Activated CD4-positive, alpha-beta memory T cell treated with anti-CD3 and anti-CD28 coated beads, Interleukin-2, amount 10 ng/mL, durations not matched to agents 7 days and 5 days (primary cell): ENCODE results near the gene ZSCAN9. TPM values are rescaled to one million over a fixed set of nuclear protein-coding genes. Genes with fewer than 3 reads are reported as not detected.
A peak's percentile ranks its signal among the peaks of the same experiment; 100 is the strongest.

Experiments used
- CTCF ChIA-PET: fragments of 350-600 bp; sonication (Branson Sonifier 250); formaldehyde crosslinking; loops from one replicate; lab custom pipeline; 2021; ENCODE audit warnings: antibody characterized with exemption, inconsistent platforms; lab: Charles Lee
- POLR2A ChIA-PET: fragments of 350-600 bp; sonication (Branson Sonifier 250); formaldehyde crosslinking; loops from one replicate; lab custom pipeline; 2021; ENCODE audit warnings: antibody characterized with exemption; lab: Charles Lee
- DNase-seq: peaks from one replicate; pipeline ENCODE4 v3.0.0-alpha.2; 2020
- H3K27ac Mint-ChIP-seq: one replicate; pipeline ENCODE4 v1.8.0; 2021; ENCODE audit warnings: mild to moderate bottlenecking, mixed read lengths
- H3K27me3 Mint-ChIP-seq: one replicate; pipeline ENCODE4 v1.8.0; 2021; ENCODE audit warnings: mixed read lengths
- H3K36me3 Mint-ChIP-seq: one replicate; pipeline ENCODE4 v1.8.0; 2021; ENCODE audit warnings: low read depth, mixed read lengths
- H3K4me1 Mint-ChIP-seq: one replicate; pipeline ENCODE4 v1.8.0; 2021; ENCODE audit warnings: mixed read lengths
- H3K4me3 Mint-ChIP-seq: one replicate; pipeline ENCODE4 v1.8.0; 2021; ENCODE audit warnings: mild to moderate bottlenecking, mixed read lengths
- H3K9me3 Mint-ChIP-seq: one replicate; pipeline ENCODE4 v1.8.0; 2021; ENCODE audit warnings: mixed read lengths
- total RNA-seq, 2 experiments: library from RNA; stranded (reverse); gene quantifications; one replicate each; pipeline ENCODE4 v1.2.3, GENCODE V29; 2021

ZSCAN9 gene
- total RNA-seq, 2 experiments from 2014 or later = 4.9 to 5.6 TPM

- peaks cover 2% of the 10 kb centered on the region for H3K9me3 Mint-ChIP-seq
- H3K4me3 Mint-ChIP-seq = no peak overlapping the region
- H3K27ac Mint-ChIP-seq = no peak overlapping the region
- peaks cover 16% of the 10 kb centered on the region for H3K36me3 Mint-ChIP-seq
- peaks cover 87% of the 10 kb centered on the region for H3K27me3 Mint-ChIP-seq
- POLR2A ChIA-PET = no interaction called here
- H3K4me1 Mint-ChIP-seq = peaks cover 36% of the 10 kb centered on the region
- no peak for DNase-seq
- CTCF ChIA-PET = interaction anchor here (0.7 kb wide), 1 partner anchor 17 kb away, joined by 3 read pairs; no protein-coding TSS in a partner anchor
These were observed 15.1 kb upstream of the ZSCAN9 start for GRCh38 chr6:28209753-28210535.

DNA sequence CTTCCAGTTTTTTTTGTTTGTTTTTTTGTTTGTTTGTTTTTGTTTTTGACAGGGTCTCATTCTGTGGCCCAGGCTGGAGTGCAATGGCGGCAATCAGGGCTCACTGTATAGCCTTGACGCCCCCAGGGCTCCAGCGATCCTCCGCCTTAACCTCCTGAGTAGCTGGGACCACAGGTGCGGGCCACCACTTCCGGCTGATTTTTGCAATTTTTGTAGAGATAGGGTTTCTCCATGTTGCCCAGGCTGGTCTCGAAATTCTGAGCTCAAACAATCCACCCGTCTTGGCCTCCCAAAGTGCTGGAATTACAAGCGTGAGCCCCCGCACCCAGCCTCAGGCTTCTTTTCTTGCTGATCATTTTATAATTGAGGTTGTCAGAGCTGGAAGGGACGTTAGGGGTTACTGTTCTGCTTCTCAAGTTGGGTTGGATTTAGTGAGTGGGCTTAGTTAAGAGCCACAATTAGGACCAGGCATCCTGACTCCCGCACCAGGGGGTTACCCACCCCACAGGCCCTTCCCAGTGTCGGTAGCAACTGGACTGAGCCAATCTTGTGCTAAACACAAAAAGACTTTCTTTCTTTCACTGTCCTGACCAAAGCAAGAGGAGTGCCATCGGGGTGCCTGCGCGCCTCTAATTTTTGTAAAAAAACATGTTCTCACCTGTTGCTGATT lies 13.1 kb upstream of the ZSCAN9 start:
- H3K36me3 Mint-ChIP-seq = peaks cover 17% of the 10 kb centered on the region
- peak overlapping the region; percentile 55 for H3K4me3 Mint-ChIP-seq
- H3K27me3 Mint-ChIP-seq = peaks cover 84% of the 10 kb centered on the region
- peaks cover 41% of the 10 kb centered on the region for H3K4me1 Mint-ChIP-seq
- CTCF ChIA-PET = no interaction called here
- POLR2A ChIA-PET = no interaction called here
- DNase-seq = no peak
- H3K9me3 Mint-ChIP-seq = peaks cover 2% of the 10 kb centered on the region
- H3K27ac Mint-ChIP-seq = no peak overlapping the region

DNA sequence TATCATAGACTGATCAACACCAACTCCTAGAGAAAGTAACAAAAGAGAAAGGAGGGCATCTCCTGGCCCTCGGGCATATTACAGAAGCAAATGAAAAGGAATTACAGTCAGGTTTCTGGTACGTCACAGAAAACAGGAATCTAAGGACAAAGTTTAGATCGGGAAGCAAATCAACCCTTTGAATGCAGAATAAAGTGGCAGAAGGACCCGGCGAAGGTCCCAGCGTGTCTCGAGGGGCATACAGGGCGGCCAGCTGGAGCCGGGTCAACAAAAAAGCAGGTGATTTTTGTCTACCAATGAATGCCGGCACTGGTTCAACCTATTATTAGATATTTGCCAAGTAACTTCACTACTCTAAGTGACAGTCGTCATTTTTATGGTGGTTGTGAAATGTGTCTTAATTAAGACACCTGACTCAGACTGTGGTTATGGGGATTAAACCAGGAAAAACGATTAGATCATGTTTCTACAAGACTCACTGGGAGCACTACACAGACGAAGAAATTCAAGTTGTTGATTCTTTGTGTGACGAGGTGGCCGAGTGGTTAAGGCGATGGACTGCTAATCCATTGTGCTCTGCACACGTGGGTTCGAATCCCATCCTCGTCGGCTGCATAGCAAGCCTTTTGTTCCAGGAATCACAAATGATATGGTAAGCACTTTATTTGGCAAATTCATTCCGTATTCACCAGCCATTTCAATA lies 12.4 kb upstream of the ZSCAN9 start:
- Mint-ChIP-seq H3K36me3 (peaks cover 14% of the 10 kb centered on the region), H3K4me3 (peak overlapping the region; percentile 55), H3K4me1 (peaks cover 34% of the 10 kb centered on the region), H3K27ac (no peak overlapping the region), H3K27me3 (peaks cover 80% of the 10 kb centered on the region), H3K9me3 (peaks cover 2% of the 10 kb centered on the region)
- ChIA-PET POLR2A (no interaction called here), CTCF (no interaction called here)
- peak; percentile 42 for DNase-seq

DNA sequence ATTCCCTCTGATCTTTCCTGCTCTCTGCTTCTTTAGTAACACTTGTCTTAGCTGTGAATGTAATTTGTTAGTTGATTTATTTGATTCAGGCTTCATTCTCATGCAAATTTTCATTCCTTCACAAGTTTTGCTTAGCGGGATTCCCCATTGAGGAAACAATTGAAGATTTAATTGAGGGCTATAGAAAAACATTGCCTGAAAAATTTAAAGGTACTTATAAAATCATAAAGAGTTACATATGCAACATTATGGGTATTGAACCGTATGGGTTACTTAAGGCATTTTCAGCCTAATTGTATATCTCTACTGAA lies 11.9 kb upstream of the ZSCAN9 start:
- no peak for DNase-seq
- Mint-ChIP-seq H3K27me3 (peaks cover 80% of the 10 kb centered on the region), H3K4me3 (peak overlapping the region; percentile 19), H3K27ac (no peak overlapping the region), H3K36me3 (peaks cover 11% of the 10 kb centered on the region), H3K4me1 (peaks cover 29% of the 10 kb centered on the region), H3K9me3 (peaks cover 2% of the 10 kb centered on the region)
- ChIA-PET CTCF (no interaction called here), POLR2A (no interaction called here)

- peaks cover 78% of the 10 kb centered on the region for H3K27me3 Mint-ChIP-seq
- no peak overlapping the region for H3K27ac Mint-ChIP-seq
- ChIA-PET POLR2A (no interaction called here), CTCF (no interaction called here)
- H3K36me3 Mint-ChIP-seq = peaks cover 7% of the 10 kb centered on the region
- no peak overlapping the region for H3K4me3 Mint-ChIP-seq
- peaks cover 28% of the 10 kb centered on the region for H3K4me1 Mint-ChIP-seq
- DNase-seq = no peak
- H3K9me3 Mint-ChIP-seq = peaks cover 2% of the 10 kb centered on the region
These were observed 9.7 kb upstream of the ZSCAN9 start for GRCh38 chr6:28215425-28215824.

DNA sequence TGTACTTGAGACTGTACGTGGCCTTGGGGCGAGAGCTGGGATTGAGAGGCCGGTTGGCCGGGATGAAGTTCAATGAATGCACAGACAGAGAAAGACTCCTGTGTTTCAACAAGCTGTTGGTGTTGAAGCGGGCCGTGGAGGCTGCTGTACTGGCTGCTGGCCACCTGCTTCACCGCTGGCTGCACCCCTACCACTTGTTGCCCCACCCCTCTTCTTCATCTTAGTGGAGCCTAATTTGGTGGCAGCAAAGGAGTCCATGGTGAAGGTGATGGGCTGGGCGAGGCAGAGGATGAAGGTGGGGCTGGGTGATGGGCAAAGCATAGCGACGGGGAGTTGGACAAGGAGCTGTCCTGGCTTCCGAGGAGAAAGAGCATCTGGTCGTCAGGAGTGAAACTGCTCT lies 7.2 kb upstream of the ZSCAN9 start:
- CTCF ChIA-PET = interaction anchor here (1.3 to 1.4 kb wide), 2 partner anchors 49 to 113 kb away, joined by 3 to 4 read pairs; partner anchors contain the start of gene ZSCAN26
- Mint-ChIP-seq H3K27ac (no peak overlapping the region), H3K4me3 (peak overlapping the region; percentile 71), H3K4me1 (peaks cover 14% of the 10 kb centered on the region), H3K36me3 (peaks cover 7% of the 10 kb centered on the region), H3K9me3 (peaks cover 2% of the 10 kb centered on the region), H3K27me3 (peaks cover 76% of the 10 kb centered on the region)
- no peak for DNase-seq
- POLR2A ChIA-PET = interaction anchor here (0.7 to 1.3 kb wide), 4 partner anchors 49 to 325 kb away, joined by 3 to 5 read pairs (median 4); partner anchors contain the start of genes ZSCAN16 and ZSCAN26

- ChIA-PET POLR2A (interaction anchor here (0.7 to 1.3 kb wide), 5 partner anchors 10 to 326 kb away, joined by 3 to 5 read pairs (median 3); partner anchors contain the start of genes ZSCAN16 and ZSCAN26), CTCF (interaction anchor here (1.3 to 1.4 kb wide), 2 partner anchors 49 to 114 kb away, joined by 3 to 4 read pairs; partner anchors contain the start of gene ZSCAN26)
- Mint-ChIP-seq H3K27me3 (peaks cover 76% of the 10 kb centered on the region), H3K27ac (no peak overlapping the region), H3K4me3 (peak overlapping the region; percentile 71), H3K9me3 (peaks cover 2% of the 10 kb centered on the region), H3K4me1 (peaks cover 8% of the 10 kb centered on the region), H3K36me3 (peaks cover 7% of the 10 kb centered on the region)
- peak; percentile 28 for DNase-seq
These were observed 6.5 kb upstream of the ZSCAN9 start for GRCh38 chr6:28218312-28219248.

- POLR2A ChIA-PET = no interaction called here
- no peak for DNase-seq
- H3K9me3 Mint-ChIP-seq = no peaks in the 10 kb centered on the region
- H3K36me3 Mint-ChIP-seq = peaks cover 3% of the 10 kb centered on the region
- no peak overlapping the region for H3K4me3 Mint-ChIP-seq
- no peak overlapping the region for H3K27ac Mint-ChIP-seq
- H3K27me3 Mint-ChIP-seq = peaks cover 68% of the 10 kb centered on the region
- CTCF ChIA-PET = interaction anchor here (0.6 to 0.9 kb wide), 3 partner anchors 116 to 491 kb away, joined by 3 to 4 read pairs (median 3); no protein-coding TSS in a partner anchor
- H3K4me1 Mint-ChIP-seq = peaks cover 12% of the 10 kb centered on the region
These were observed 4.6 kb upstream of the ZSCAN9 start for GRCh38 chr6:28220257-28221133.

DNA sequence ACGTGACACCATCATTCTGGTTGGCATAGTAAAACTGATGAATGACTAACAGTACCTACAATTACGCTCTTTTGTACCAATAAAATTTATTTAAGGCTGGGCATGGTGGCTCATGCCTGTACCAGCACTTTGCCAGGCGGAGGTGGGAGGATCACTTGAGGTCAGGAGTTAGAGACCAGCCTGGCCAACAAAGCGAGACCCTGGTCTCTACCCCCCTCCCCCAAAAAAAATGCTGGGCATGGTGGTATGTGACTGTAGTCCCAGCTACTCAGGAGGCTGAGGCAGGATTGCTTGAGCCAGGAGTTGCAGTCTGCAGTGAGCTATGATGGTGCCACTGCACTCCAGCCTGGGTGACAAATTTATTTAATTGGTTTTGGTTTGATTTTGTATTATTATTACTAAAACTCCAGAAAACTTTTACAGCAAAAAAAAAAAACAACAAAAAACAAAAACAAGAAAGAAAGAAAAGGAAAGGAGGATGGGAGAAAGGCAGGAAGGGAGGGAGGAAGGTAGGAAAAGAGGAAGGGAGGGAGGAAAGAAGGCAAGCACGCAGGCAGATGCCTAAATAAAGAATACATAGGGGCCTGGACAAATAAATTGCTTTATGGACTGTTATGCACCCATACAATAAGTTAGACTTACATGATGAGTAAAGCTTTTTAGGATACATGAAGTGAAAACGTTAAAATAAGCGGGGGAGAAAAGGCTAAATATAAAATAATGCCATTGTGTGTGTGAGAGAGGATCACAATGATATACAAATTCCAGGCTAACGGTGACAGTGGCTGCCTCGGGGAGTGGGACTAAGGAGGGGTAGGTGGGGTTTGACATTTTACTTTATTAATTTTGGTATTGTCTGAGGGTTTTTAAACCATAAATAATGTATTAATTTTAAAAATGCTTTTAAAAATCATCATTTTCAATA lies 682 bp upstream of the ZSCAN9 start:
- Mint-ChIP-seq H3K9me3 (no peaks in the 10 kb centered on the region), H3K4me3 (peak overlapping the region; percentile 87), H3K4me1 (peaks cover 41% of the 10 kb centered on the region), H3K27me3 (peaks cover 42% of the 10 kb centered on the region), H3K27ac (peak overlapping the region; percentile 27), H3K36me3 (peaks cover 24% of the 10 kb centered on the region)
- CTCF ChIA-PET = no interaction called here
- POLR2A ChIA-PET = no interaction called here
- no peak for DNase-seq

- H3K36me3 Mint-ChIP-seq = peaks cover 37% of the 10 kb centered on the region
- H3K27me3 Mint-ChIP-seq = peaks cover 25% of the 10 kb centered on the region
- no peak overlapping the region for H3K27ac Mint-ChIP-seq
- H3K4me3 Mint-ChIP-seq = no peak overlapping the region
- no peak for DNase-seq
- ChIA-PET CTCF (no interaction called here), POLR2A (interaction anchor here (2.1 kb wide), 1 partner anchor 85 kb away, joined by 7 read pairs; the partner anchor contains the start of gene ZKSCAN8)
- H3K4me1 Mint-ChIP-seq = peaks cover 41% of the 10 kb centered on the region
- no peaks in the 10 kb centered on the region for H3K9me3 Mint-ChIP-seq
These were observed 1.4 kb downstream of the ZSCAN9 start for GRCh38 chr6:28226460-28226859.

DNA sequence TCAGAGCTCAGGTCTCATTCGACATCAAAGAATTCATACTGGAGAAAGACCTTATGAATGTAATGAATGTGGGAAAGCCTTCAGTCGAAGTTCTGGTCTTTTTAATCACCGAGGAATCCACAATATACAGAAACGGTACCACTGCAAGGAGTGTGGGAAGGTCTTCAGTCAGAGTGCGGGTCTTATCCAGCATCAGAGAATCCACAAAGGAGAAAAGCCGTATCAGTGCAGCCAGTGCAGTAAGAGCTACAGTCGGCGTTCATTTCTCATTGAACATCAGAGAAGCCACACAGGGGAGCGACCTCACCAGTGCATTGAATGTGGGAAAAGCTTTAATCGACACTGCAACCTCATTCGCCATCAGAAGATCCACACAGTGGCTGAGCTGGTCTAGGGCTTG lies 7.7 kb downstream of the ZSCAN9 start:
- Mint-ChIP-seq H3K4me1 (peaks cover 13% of the 10 kb centered on the region), H3K27ac (no peak overlapping the region), H3K36me3 (peaks cover 45% of the 10 kb centered on the region), H3K9me3 (peaks cover 10% of the 10 kb centered on the region), H3K27me3 (no peaks in the 10 kb centered on the region), H3K4me3 (no peak overlapping the region)
- DNase-seq = no peak
- ChIA-PET POLR2A (no interaction called here), CTCF (no interaction called here)
